ENCODE results near the gene OPRL1.

DNA sequence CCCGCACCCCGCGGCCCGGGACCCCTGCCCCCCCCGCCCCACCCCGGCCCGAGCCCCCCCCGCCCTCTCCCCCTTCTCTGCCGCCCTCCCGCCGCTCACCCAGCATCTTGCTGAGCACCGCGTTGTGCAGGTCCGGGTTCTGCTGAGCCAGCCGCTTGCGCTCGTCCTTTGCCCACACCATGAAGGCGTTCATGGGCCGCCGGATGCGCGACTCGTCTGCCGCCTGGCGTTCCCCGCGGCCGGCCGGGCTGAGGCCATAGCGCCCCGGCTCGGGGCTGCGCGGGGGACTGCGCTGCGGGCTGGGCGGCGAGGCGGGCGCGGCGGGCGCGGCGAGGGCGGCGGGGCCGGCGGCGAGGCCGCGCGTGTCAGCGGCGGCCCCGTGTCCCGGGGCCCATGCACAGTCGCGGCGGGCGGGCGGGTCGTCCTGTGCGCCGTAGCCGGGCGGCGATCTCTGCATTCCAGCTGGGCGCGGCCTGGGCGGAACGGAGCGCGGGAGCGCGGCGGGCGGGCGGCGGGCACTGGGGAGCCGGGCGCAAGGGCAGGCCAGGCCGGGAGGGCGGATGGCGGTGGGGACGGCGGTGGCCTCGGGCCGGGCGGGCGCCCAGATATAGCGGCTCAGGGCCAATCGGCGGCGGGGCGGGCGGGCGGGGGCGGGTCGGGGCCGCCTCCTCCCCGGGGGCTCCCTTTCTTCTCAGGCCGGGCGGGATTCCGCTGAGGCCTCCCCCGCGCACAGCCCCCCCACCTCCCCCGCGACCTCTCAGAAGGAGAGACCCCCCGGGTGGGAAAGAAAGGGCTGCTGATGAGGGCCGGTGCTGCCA is 30.6 kb upstream of the OPRL1 start, which contains the start of gene SOX18:
- TF ChIP-seq, protein P1, sequence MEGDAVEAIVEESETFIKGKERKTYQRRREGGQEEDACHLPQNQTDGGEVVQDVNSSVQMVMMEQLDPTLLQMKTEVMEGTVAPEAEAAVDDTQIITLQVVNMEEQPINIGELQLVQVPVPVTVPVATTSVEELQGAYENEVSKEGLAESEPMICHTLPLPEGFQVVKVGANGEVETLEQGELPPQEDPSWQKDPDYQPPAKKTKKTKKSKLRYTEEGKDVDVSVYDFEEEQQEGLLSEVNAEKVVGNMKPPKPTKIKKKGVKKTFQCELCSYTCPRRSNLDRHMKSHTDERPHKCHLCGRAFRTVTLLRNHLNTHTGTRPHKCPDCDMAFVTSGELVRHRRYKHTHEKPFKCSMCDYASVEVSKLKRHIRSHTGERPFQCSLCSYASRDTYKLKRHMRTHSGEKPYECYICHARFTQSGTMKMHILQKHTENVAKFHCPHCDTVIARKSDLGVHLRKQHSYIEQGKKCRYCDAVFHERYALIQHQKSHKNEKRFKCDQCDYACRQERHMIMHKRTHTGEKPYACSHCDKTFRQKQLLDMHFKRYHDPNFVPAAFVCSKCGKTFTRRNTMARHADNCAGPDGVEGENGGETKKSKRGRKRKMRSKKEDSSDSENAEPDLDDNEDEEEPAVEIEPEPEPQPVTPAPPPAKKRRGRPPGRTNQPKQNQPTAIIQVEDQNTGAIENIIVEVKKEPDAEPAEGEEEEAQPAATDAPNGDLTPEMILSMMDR (conservative IDR thresholded peaks at IDR 0.05 in 1 of 2, IDR thresholded peaks at IDR 0.05 in 1 of 2; ENCODE audit: extremely low read depth in 1 of 2, insufficient read depth in 1 of 2, low read depth in 1 of 2, low read length in 2 of 2): no peak
- no peak for TF ChIP-seq EZH2 (IDR thresholded peaks at IDR 0.05; ENCODE audit: borderline replicate concordance, low read length)
